H1 (cell line): ENCODE measurements around the gene ABCA9. TPM values are rescaled to one million over a fixed set of nuclear protein-coding genes. Genes with fewer than 3 reads are reported as not detected.

Experiments
- CTCF ChIA-PET: fragments of 300-600 bp; sonication (Branson Sonifier 250); formaldehyde crosslinking; loops from one replicate; lab custom pipeline; 2021; ENCODE audit not compliant: partially characterized antibody; lab: Charles Lee
- POLR2A ChIA-PET: fragments of 300-600 bp; sonication (Branson Sonifier 250); formaldehyde crosslinking; loops from one replicate; lab custom pipeline; 2021; ENCODE audit warnings: inconsistent platforms; ENCODE audit not compliant: partially characterized antibody; lab: Charles Lee
- DNase-seq, 2 experiments: peaks; one replicate each; pipeline versions ENCODE4 v3.0.0 to v3.0.0-alpha.2; 2010 to 2022; ENCODE audit warnings: low spot score in 2 of 2, low read depth in 1 of 2, mixed read lengths in 1 of 2
- FAIRE-seq: peaks from 2 replicates; lab custom pipeline; 2011; peaks lifted over from hg19 to GRCh38; lab: Jason Lieb, UNC
- H2AFZ ChIP-seq: 2 replicates; pipeline ENCODE4 v1.8.1; 2012; ENCODE audit warnings: low read length, inconsistent platforms
- H2AK5ac ChIP-seq: 2 replicates; pipeline ENCODE4 v1.6.1; 2013; ENCODE audit warnings: low read depth, low read length
- H2BK120ac ChIP-seq: replicated peaks from 2 replicates; pipeline ENCODE3; 2013; ENCODE audit warnings: low read depth, low read length, inconsistent platforms
- H2BK12ac ChIP-seq: 2 replicates; pipeline ENCODE4 v1.6.1; 2013; ENCODE audit warnings: low read depth, low read length
- H2BK15ac ChIP-seq: 2 replicates; pipeline ENCODE4 v1.6.1; 2013; ENCODE audit warnings: low read length
- H2BK20ac ChIP-seq: 2 replicates; pipeline ENCODE4 v1.6.1; 2013; ENCODE audit warnings: low read length
- H2BK5ac ChIP-seq: 2 replicates; pipeline ENCODE4 v1.6.1; 2013; ENCODE audit warnings: low read depth, low read length
- H3K14ac ChIP-seq: 2 replicates; pipeline ENCODE4 v1.6.1; 2013; ENCODE audit warnings: inconsistent platforms; ENCODE audit not compliant: insufficient read length
- H3K18ac ChIP-seq: 2 replicates; pipeline ENCODE4 v1.6.1; 2013; ENCODE audit warnings: low read length; ENCODE audit errors: extremely low read depth
- H3K23ac ChIP-seq: 2 replicates; pipeline ENCODE4 v1.6.1; 2013; ENCODE audit warnings: inconsistent platforms; ENCODE audit not compliant: insufficient read length
- H3K23me2 ChIP-seq: 2 replicates; pipeline ENCODE4 v1.6.1; 2013; ENCODE audit warnings: low read depth, low read length
- H3K27ac ChIP-seq: 2 replicates; pipeline ENCODE4 v1.6.1; 2011; ENCODE audit warnings: low read depth, low read length, inconsistent platforms
- H3K27me3 ChIP-seq, 4 experiments: replicated peaks in 1 of 4; 1 replicate in 1 of 4; 2 replicates in 3 of 4; pipeline versions ENCODE4 v1.6.1 to v1.8.1; 2011 to 2013; ENCODE audit warnings: low read length in 3 of 4, mild to moderate bottlenecking in 3 of 4, inconsistent platforms in 2 of 4, mixed read lengths in 2 of 4, moderate library complexity in 1 of 4; ENCODE audit not compliant: control insufficient read depth in 3 of 4, insufficient read depth in 3 of 4; ENCODE audit errors: extremely low read depth in 1 of 4
- H3K36me3 ChIP-seq, 4 experiments: 2 replicates each; pipeline versions ENCODE4 v1.6.1 to v1.8.1; 2011 to 2013; ENCODE audit warnings: mild to moderate bottlenecking in 4 of 4, low read length in 3 of 4, moderate library complexity in 2 of 4, control low read depth in 1 of 4, inconsistent platforms in 1 of 4; ENCODE audit not compliant: insufficient read depth in 4 of 4, control insufficient read depth in 2 of 4
- H3K4ac ChIP-seq: replicated peaks from 2 replicates; pipeline ENCODE3; 2013; ENCODE audit warnings: low read length, low read depth, mixed read lengths, inconsistent platforms; ENCODE audit not compliant: insufficient read length
- H3K4me1 ChIP-seq, 4 experiments: replicated peaks in 1 of 4; 1 replicate in 1 of 4; 2 replicates in 3 of 4; pipeline versions ENCODE4 v1.6.1 to v1.8.1; 2011 to 2013; ENCODE audit warnings: low read length in 3 of 4, inconsistent platforms in 2 of 4, mixed read lengths in 1 of 4; ENCODE audit not compliant: insufficient read depth in 4 of 4, control insufficient read depth in 3 of 4
- H3K4me2 ChIP-seq, 2 experiments: 2 replicates each; pipeline versions ENCODE4 v1.6.1 to v1.8.1; 2011 to 2013; ENCODE audit warnings: low read depth in 2 of 2, low read length in 2 of 2, control low read depth in 1 of 2, inconsistent platforms in 1 of 2, mild to moderate bottlenecking in 1 of 2; ENCODE audit not compliant: insufficient read depth in 1 of 2
- H3K4me3 ChIP-seq, 4 experiments: fragments of 200-600, 300-600 bp in 1 of 4; sonication (generic), shearing (Covaris generic), sonication (Bioruptor Twin) in 1 of 4; 2 replicates each; pipeline versions ENCODE4 v1.5.1 to v1.8.1; 2011 to 2016; ENCODE audit warnings: low read length in 4 of 4, low read depth in 3 of 4, control low read depth in 2 of 4, inconsistent platforms in 2 of 4, mild to moderate bottlenecking in 2 of 4, mixed read lengths in 1 of 4, moderate library complexity in 1 of 4; ENCODE audit not compliant: insufficient read depth in 2 of 4; ENCODE audit errors: extremely low read depth in 1 of 4
- H3K56ac ChIP-seq: replicated peaks from 2 replicates; pipeline ENCODE3; 2013; ENCODE audit warnings: low read depth, mild to moderate bottlenecking, mixed read lengths, low read length, inconsistent platforms; ENCODE audit not compliant: insufficient read length
- H3K79me1 ChIP-seq: 2 replicates; pipeline ENCODE4 v1.6.1; 2013; ENCODE audit warnings: low read depth, low read length, control low read depth
- H3K79me2 ChIP-seq, 2 experiments: 2 replicates each; pipeline versions ENCODE4 v1.6.1 to v1.8.1; 2012 to 2013; ENCODE audit warnings: low read length in 2 of 2, mild to moderate bottlenecking in 2 of 2, inconsistent platforms in 1 of 2; ENCODE audit not compliant: insufficient read depth in 2 of 2, control insufficient read depth in 1 of 2
- H3K9ac ChIP-seq, 4 experiments: replicated peaks in 1 of 4; 1 replicate in 1 of 4; 2 replicates in 3 of 4; pipeline versions ENCODE4 v1.6.1 to v1.8.1; 2011 to 2013; ENCODE audit warnings: low read depth in 3 of 4, low read length in 3 of 4, control low read depth in 2 of 4, mild to moderate bottlenecking in 2 of 4, moderate library complexity in 2 of 4, inconsistent platforms in 1 of 4; ENCODE audit errors: extremely low read depth in 1 of 4
- H3K9me3 ChIP-seq, 2 experiments: 2 replicates each; pipeline versions ENCODE4 v1.6.1 to v1.8.1; 2012 to 2013; ENCODE audit warnings: mild to moderate bottlenecking in 2 of 2, moderate library complexity in 2 of 2, control low read depth in 1 of 2, inconsistent platforms in 1 of 2, low read depth in 1 of 2, low read length in 1 of 2, mixed read lengths in 1 of 2; ENCODE audit not compliant: insufficient read depth in 2 of 2
- H4K20me1 ChIP-seq, 2 experiments: replicated peaks in 1 of 2; 2 replicates each; pipeline versions ENCODE3 to v1.8.1; 2011 to 2013; ENCODE audit warnings: inconsistent platforms in 2 of 2, low read length in 2 of 2, mild to moderate bottlenecking in 1 of 2; ENCODE audit not compliant: insufficient read depth in 2 of 2, control insufficient read depth in 1 of 2
- H4K5ac ChIP-seq: 2 replicates; pipeline ENCODE4 v1.6.1; 2013; ENCODE audit warnings: low read length, low read depth, mixed read lengths, inconsistent platforms; ENCODE audit not compliant: insufficient read length
- H4K8ac ChIP-seq: 2 replicates; pipeline ENCODE4 v1.8.0; 2013; ENCODE audit warnings: mild to moderate bottlenecking, moderate library complexity, low read length, inconsistent platforms; ENCODE audit not compliant: insufficient read depth; ENCODE audit errors: extremely low read depth
- H4K91ac ChIP-seq: replicated peaks from 2 replicates; pipeline ENCODE3; 2013; ENCODE audit warnings: low read length, mixed read lengths, inconsistent platforms; ENCODE audit not compliant: insufficient read length
- E2F6 ChIP-seq: IDR thresholded peaks from 2 replicates; pipeline ENCODE4 v1.6.1; 2012; ENCODE audit warnings: inconsistent platforms
- KDM1A ChIP-seq: fragments of 200-600, 300-600 bp; sonication (generic); IDR thresholded peaks from 2 replicates; pipeline ENCODE4 v1.7.1; 2016; ENCODE audit warnings: mild to moderate bottlenecking, low read length, borderline replicate concordance
- SIN3A ChIP-seq, 2 experiments: IDR thresholded peaks in 1 of 2; conservative IDR thresholded peaks in 1 of 2; 2 replicates each; pipeline ENCODE4 v1.6.1; 2011 to 2012; ENCODE audit warnings: low read length in 2 of 2, improper control_type of control experiment in 1 of 2, low read depth in 1 of 2, mild to moderate bottlenecking in 1 of 2
- WGBS, 2 experiments: shearing (Covaris generic) in 1 of 2; methylation state at CpG; one replicate each; pipeline versions ENCODE4 v1.1.6 to v1.1.7; 2013 to 2015; ENCODE audit warnings: low lambda C conversion rate in 2 of 2, mixed read lengths in 2 of 2, inconsistent platforms in 1 of 2, low coverage in 1 of 2, missing lambda C conversion rate in 1 of 2; ENCODE audit not compliant: insufficient replicate concordance in 2 of 2, insufficient coverage in 1 of 2, insufficient read length in 1 of 2; ENCODE audit errors: extremely low coverage in 1 of 2, missing lambda C conversion rate in 1 of 2; 5-methylcytosine and 5-hydroxymethylcytosine counted together
- polyA plus RNA-seq, 7 experiments: library from polyadenylated mRNA; depleted of rRNA in 3 of 7; stranded (reverse) in 5 of 7; unstranded in 2 of 7; fragments of >200 nt in 5 of 7; fragments of 200-250 nt in 2 of 7; gene quantifications; 1 replicate in 5 of 7; 2 replicates in 1 of 7; 4 replicates in 1 of 7; pipeline versions ENCODE4 v1.2.1 to v1.2.3, GENCODE V29; 2011 to 2013; ENCODE audit warnings: missing spikeins in 2 of 7, mixed read lengths in 2 of 7
- total RNA-seq: library from RNA; stranded (reverse); fragmentation: NEBNext Ultra II Directional; extraction: Animal tissue kit (Norgen Biotek cat#: 25700); gene quantifications from 2 replicates; pipeline ENCODE4 v1.2.1, GENCODE V29; 2021

The ABCA9 gene
- total and polyA plus RNA-seq, 2 of the 8 experiments (the other 6 are each of a cell fraction or from before 2014, with no cell fraction given): not detected

- H2AFZ ChIP-seq: no peak overlapping the region
- H3K23ac ChIP-seq: no peak overlapping the region
- no peaks in the 10 kb centered on the region for H3K79me2 ChIP-seq
- no peak overlapping the region for H2BK15ac ChIP-seq
- H3K27ac ChIP-seq: no peak overlapping the region
- no peak overlapping the region for H3K4me3 ChIP-seq
- H3K14ac ChIP-seq: no peak overlapping the region
- H2BK12ac ChIP-seq: no peak overlapping the region
- ChIA-PET CTCF (no interaction called here), POLR2A (no interaction called here)
- no peaks in the 10 kb centered on the region for H3K23me2 ChIP-seq
- H3K79me1 ChIP-seq: no peaks in the 10 kb centered on the region
- no peak overlapping the region for H3K18ac ChIP-seq
- H2AK5ac ChIP-seq: no peak overlapping the region
- peaks cover 0 to 4% (median 0%) of the 10 kb centered on the region in 4 experiments; a peak in 2 of 7 replicates for H3K4me1 ChIP-seq
- H3K4me2 ChIP-seq: no peak overlapping the region
- no peaks in the 10 kb centered on the region for H3K9me3 ChIP-seq
- no peak overlapping the region for H2BK120ac ChIP-seq
- H2BK5ac ChIP-seq: no peak overlapping the region
- no peak overlapping the region for H3K56ac ChIP-seq
- FAIRE-seq: no peak
- WGBS, 2 experiments: 95% methylated on average over 1 of the region's 1 CpG; no CpG with 5 or more reads in 1 of the 2 experiments
- H4K5ac ChIP-seq: no peak overlapping the region
- no peak overlapping the region for H4K8ac ChIP-seq
- no peak for DNase-seq
- H2BK20ac ChIP-seq: no peak overlapping the region
- H3K9ac ChIP-seq: no peak overlapping the region
- no peaks in the 10 kb centered on the region for H3K36me3 ChIP-seq
- no peak overlapping the region for H4K91ac ChIP-seq
- no peaks in the 10 kb centered on the region for H4K20me1 ChIP-seq
- H3K27me3 ChIP-seq: no peaks in the 10 kb centered on the region
- no peak overlapping the region for H3K4ac ChIP-seq
- TF ChIP-seq E2F6 (no peak), SIN3A (conservative IDR thresholded peaks at IDR 0.05 in 1 of 2, IDR thresholded peaks at IDR 0.05 in 1 of 2; ENCODE audit: low read depth in 1 of 2, low read length in 2 of 2) (no peak), KDM1A (no peak)
Measured at GRCh38 chr17:69064476-69064875, 3.7 kb upstream of the ABCA9 start.
